HUES64 (cell line): ENCODE measurements around the gene NPHP4.

Experiments
- H3K27ac ChIP-seq: 2 replicates; pipeline ENCODE4 v1.7.0; 2013; ENCODE audit warnings: low read depth, low read length, inconsistent platforms
- H3K27me3 ChIP-seq: 2 replicates; pipeline ENCODE4 v1.6.1; 2013; ENCODE audit warnings: mild to moderate bottlenecking, low read length; ENCODE audit not compliant: insufficient read depth
- H3K36me3 ChIP-seq: 2 replicates; pipeline ENCODE4 v1.6.1; 2013; ENCODE audit warnings: mild to moderate bottlenecking, low read length; ENCODE audit not compliant: insufficient read depth
- H3K4me1 ChIP-seq: 2 replicates; pipeline ENCODE4 v1.6.1; 2013; ENCODE audit warnings: mild to moderate bottlenecking, low read length, moderate library complexity; ENCODE audit not compliant: insufficient read depth
- H3K4me3 ChIP-seq: 2 replicates; pipeline ENCODE4 v1.5.1; 2013; ENCODE audit warnings: mild to moderate bottlenecking, low read length, moderate library complexity
- H3K9ac ChIP-seq: 2 replicates; pipeline ENCODE4 v1.6.1; 2013; ENCODE audit warnings: mild to moderate bottlenecking, low read depth, low read length
- H3K9me3 ChIP-seq: 2 replicates; pipeline ENCODE4 v1.6.1; 2013; ENCODE audit warnings: low read depth, low read length; ENCODE audit not compliant: insufficient read depth
- WGBS: fragments of 150-250, 120-280 bp; methylation state at CpG from one replicate; pipeline ENCODE4 v1.1.7; 2013; ENCODE audit warnings: missing lambda C conversion rate; 5-methylcytosine and 5-hydroxymethylcytosine counted together

Gene NPHP4

DNA sequence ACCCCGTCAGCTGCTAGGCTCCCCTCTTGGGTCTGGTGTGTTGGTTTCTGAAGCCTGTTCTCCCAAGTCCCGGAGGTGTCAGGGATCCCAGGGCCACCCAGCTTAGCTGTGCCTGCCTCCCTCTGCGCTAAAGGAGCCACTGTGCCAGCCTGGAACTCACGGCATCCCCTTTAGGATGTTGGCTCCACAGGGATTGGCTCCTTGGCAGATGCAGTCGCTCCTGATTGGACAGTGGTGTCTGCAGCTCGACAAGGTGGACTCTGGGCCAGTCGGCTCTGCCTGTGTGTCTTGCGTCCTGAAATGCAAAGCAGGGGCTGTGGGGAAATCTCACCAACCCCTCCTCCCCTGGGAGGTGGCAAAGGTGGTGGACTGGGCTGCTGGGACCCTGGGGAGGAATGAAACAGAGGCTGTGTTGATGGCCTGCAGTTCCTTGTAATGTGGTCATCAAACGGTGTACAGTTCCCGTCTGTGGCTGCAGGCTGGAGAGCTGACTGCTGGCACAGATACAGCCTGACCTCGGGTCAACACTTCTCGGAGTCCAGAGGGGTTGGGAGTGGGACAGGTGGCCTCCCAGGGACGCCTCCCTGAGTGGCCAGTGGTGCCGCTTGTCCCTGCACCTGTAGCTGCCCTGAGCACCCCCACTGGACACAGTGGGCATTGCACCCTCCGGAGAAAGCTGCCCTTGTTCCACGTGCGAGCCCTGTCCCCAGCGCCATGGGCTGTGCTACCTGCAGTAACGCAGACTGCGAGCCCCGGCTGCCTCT is 41.9 kb upstream of the NPHP4 start:
- no peaks in the 10 kb centered on the region for H3K9me3 ChIP-seq
- H3K9ac ChIP-seq = no peak overlapping the region
- H3K27ac ChIP-seq = no peak overlapping the region
- no peaks in the 10 kb centered on the region; the same call in 1 of the 2 replicates for H3K27me3 ChIP-seq
- no peaks in the 10 kb centered on the region for H3K36me3 ChIP-seq
- peak overlapping the region; percentile 20 for H3K4me3 ChIP-seq
- H3K4me1 ChIP-seq = peaks cover 5% of the 10 kb centered on the region; the same call in 1 of the 2 replicates
- WGBS = 44% methylated on average over 21 of the region's 21 CpGs

- H3K9ac ChIP-seq = no peak overlapping the region
- WGBS = 91% methylated on average over 8 of the region's 8 CpGs
Observed at GRCh38 chr1:6033124-6033523, 40.9 kb upstream of the NPHP4 start.

DNA sequence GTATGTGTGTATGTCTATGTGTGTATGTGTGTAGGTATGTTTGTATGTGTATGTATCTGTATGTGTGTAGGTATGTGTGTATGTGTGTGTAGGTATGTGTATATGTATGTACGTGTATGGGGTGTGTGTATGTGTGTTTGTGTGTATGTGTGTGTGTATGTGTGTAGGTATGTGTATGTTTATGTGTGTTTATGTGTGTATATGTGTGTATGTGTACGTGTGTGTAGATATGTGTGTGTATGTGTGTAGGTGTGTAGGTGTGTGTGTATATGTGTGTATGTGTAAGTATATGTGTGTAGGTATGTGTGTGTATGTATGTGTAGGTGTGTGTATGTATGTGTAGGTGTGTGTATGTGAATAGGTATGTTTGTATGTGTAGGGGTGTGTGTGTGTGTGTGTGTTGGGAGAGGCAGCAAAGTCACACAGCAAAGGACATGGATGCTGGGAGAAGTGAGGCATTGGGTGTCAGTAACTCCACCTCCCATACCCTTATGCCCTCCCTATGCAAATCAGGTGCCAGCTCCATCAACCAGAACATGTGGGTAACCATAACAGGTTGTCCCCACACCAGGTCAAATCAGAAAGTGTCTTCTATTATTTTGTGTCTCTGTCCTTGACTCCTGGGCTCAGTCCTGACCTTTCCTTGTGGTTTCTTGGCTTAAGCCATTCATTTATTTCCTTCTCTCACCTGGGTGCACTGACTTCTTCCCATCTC is 38.5 kb upstream of the NPHP4 start:
- H3K9me3 ChIP-seq = no peaks in the 10 kb centered on the region
- WGBS = 88% methylated on average over 2 of the region's 2 CpGs
- H3K27ac ChIP-seq = no peak overlapping the region
- no peaks in the 10 kb centered on the region; the same call in 1 of the 2 replicates for H3K27me3 ChIP-seq
- peaks cover 3% of the 10 kb centered on the region; the same call in 1 of the 2 replicates for H3K4me1 ChIP-seq
- no peaks in the 10 kb centered on the region for H3K36me3 ChIP-seq
- no peak overlapping the region for H3K9ac ChIP-seq
- no peak overlapping the region for H3K4me3 ChIP-seq

More at GRCh38 chr1:6033124-6033523, 40.9 kb upstream of the NPHP4 start:
- no peaks in the 10 kb centered on the region; the same call in 1 of the 2 replicates for H3K27me3 ChIP-seq
- H3K4me1 ChIP-seq = peaks cover 5% of the 10 kb centered on the region; the same call in 1 of the 2 replicates
- no peak overlapping the region for H3K4me3 ChIP-seq
- no peaks in the 10 kb centered on the region for H3K9me3 ChIP-seq
- H3K27ac ChIP-seq = no peak overlapping the region
- no peaks in the 10 kb centered on the region for H3K36me3 ChIP-seq

GRCh38 chr1:6030132-6030531 is 37.9 kb upstream of the NPHP4 start:
- Histone ChIP-seq H3K9ac (no peak overlapping the region), H3K4me3 (no peak overlapping the region), H3K9me3 (no peaks in the 10 kb centered on the region), H3K27me3 (no peaks in the 10 kb centered on the region; the same call in 1 of the 2 replicates), H3K27ac (no peak overlapping the region), H3K36me3 (no peaks in the 10 kb centered on the region), H3K4me1 (peaks cover 3% of the 10 kb centered on the region; the same call in 1 of the 2 replicates)
- 90% methylated on average over 7 of the region's 7 CpGs for WGBS

GRCh38 chr1:6029351-6029750 is 37.1 kb upstream of the NPHP4 start:
- Histone ChIP-seq H3K4me1 (peaks cover 3% of the 10 kb centered on the region; the same call in 1 of the 2 replicates), H3K27ac (no peak overlapping the region), H3K27me3 (no peaks in the 10 kb centered on the region), H3K4me3 (no peak overlapping the region), H3K36me3 (no peaks in the 10 kb centered on the region), H3K9me3 (no peaks in the 10 kb centered on the region), H3K9ac (no peak overlapping the region)
- WGBS = 96% methylated on average over 5 of the region's 5 CpGs

- Histone ChIP-seq H3K9ac (no peak overlapping the region), H3K4me1 (peaks cover 3% of the 10 kb centered on the region; the same call in 1 of the 2 replicates), H3K4me3 (no peak overlapping the region), H3K27ac (no peak overlapping the region), H3K27me3 (no peaks in the 10 kb centered on the region), H3K9me3 (no peaks in the 10 kb centered on the region), H3K36me3 (no peaks in the 10 kb centered on the region)
- 90% methylated on average over 19 of the region's 19 CpGs for WGBS
Observed at GRCh38 chr1:6028042-6028850, 36.0 kb upstream of the NPHP4 start.

GRCh38 chr1:6027591-6027990 is 35.4 kb upstream of the NPHP4 start:
- Histone ChIP-seq H3K4me1 (peaks cover 3% of the 10 kb centered on the region; the same call in 1 of the 2 replicates), H3K9me3 (no peaks in the 10 kb centered on the region), H3K9ac (no peak overlapping the region), H3K4me3 (no peak overlapping the region), H3K27me3 (no peaks in the 10 kb centered on the region), H3K27ac (no peak overlapping the region), H3K36me3 (no peaks in the 10 kb centered on the region)
- 87% methylated on average over 10 of the region's 10 CpGs for WGBS

- Histone ChIP-seq H3K36me3 (no peaks in the 10 kb centered on the region), H3K9me3 (no peaks in the 10 kb centered on the region), H3K9ac (0 out of 2 replicates have a peak overlapping the region, but pooled peaks have one; percentile 35), H3K4me1 (peaks cover 3% of the 10 kb centered on the region; the same call in 1 of the 2 replicates), H3K27ac (no peak overlapping the region), H3K27me3 (no peaks in the 10 kb centered on the region), H3K4me3 (no peak overlapping the region)
- WGBS = 50% methylated on average over 34 of the region's 34 CpGs
Observed at GRCh38 chr1:6026095-6026809, 34.0 kb upstream of the NPHP4 start.

DNA sequence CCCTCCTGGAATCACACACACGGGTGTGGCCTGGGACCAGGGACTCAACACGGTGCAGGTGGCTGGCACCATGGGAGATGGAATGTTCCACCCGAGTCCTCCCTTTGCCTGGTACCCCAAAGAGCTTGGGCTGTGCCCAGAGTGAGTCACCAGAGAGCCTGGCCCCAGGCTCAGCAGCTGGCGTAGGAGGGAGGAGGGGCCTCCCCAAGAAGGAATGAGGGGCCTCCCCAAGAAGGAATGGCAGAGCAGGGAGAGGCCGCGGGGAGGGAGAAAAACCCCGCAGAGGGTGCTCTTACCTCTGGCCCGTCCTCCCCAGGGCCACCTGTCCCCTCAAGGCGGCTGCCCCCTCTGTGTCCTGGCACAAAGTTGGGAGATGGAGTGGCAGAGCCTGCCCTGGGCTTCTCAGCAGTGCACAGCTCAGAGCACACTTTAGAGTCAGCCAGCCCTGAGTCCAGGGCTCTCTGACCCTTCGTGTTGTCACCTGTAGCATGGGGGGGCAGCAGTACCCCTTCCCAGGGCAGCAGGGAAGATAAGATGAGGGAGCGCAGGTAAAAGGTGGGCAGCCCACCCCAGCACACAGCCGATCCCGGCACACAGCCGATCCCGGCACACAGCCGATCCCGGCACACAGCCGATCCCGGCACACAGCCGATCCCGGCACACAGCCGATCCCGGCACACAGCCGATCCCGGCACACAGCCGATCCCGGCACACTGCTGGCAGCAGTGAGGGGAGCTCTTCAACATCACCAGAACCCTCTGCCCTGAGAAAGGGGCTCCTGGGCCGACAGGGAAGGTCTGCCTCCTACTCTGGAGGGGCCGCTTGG is 33.3 kb upstream of the NPHP4 start:
- Histone ChIP-seq H3K36me3 (no peaks in the 10 kb centered on the region), H3K9me3 (no peaks in the 10 kb centered on the region), H3K4me1 (peaks cover 3% of the 10 kb centered on the region; the same call in 1 of the 2 replicates), H3K4me3 (no peak overlapping the region), H3K27me3 (no peaks in the 10 kb centered on the region), H3K27ac (no peak overlapping the region), H3K9ac (no peak overlapping the region)
- WGBS = 81% methylated on average over 29 of the region's 29 CpGs

- Histone ChIP-seq H3K9me3 (no peaks in the 10 kb centered on the region), H3K27me3 (no peaks in the 10 kb centered on the region), H3K27ac (no peak overlapping the region), H3K36me3 (no peaks in the 10 kb centered on the region), H3K4me3 (no peak overlapping the region), H3K4me1 (peaks cover 3% of the 10 kb centered on the region; the same call in 1 of the 2 replicates), H3K9ac (no peak overlapping the region)
- WGBS = 90% methylated on average over 6 of the region's 6 CpGs
Observed at GRCh38 chr1:6024376-6024775, 32.2 kb upstream of the NPHP4 start.
